GM19239 (cell line): ENCODE data around the gene PTK7.
A peak's percentile ranks its signal among the peaks of the same experiment; 100 is the strongest.

ENCODE experiments used
- DNase-seq: peaks from one replicate; pipeline ENCODE4 v3.0.0; 2011; ENCODE audit warnings: low spot score; ENCODE audit not compliant: insufficient read length
- FAIRE-seq: peaks from 2 replicates; lab custom pipeline; 2011; peaks lifted over from hg19 to GRCh38; lab: Jason Lieb, UNC

The PTK7 gene

GRCh38 chr6:43053545-43054205 is 22.4 kb upstream of the PTK7 start, which contains the start of gene CUL7:
CUL7 (minus strand) TSS chr6:43053851; CDS start chr6:43052788, 1,063 bp downstream.
- peak; percentile 84 for FAIRE-seq

GRCh38 chr6:43054206-43054943 is 21.7 kb upstream of the PTK7 start:
- FAIRE-seq (no peak), DNase-seq (no peak)

More at GRCh38 chr6:43053545-43054205, 22.4 kb upstream of the PTK7 start, which contains the start of gene CUL7:
- DNase-seq, result peak; percentile 95

GRCh38 chr6:43055966-43056365 is 20.1 kb upstream of the PTK7 start:
- no peak for FAIRE-seq

GRCh38 chr6:43058531-43058930 is 17.6 kb upstream of the PTK7 start:
- DNase-seq, result no peak
- no peak for FAIRE-seq

More at GRCh38 chr6:43055966-43056365, 20.1 kb upstream of the PTK7 start:
- DNase-seq, result no peak

- DNase-seq, result peak; percentile 98
- FAIRE-seq, result peak; percentile 92
These were observed 16.7 kb upstream of the PTK7 start, which contains the start of the genes KLC4 and MRPL2 for GRCh38 chr6:43059168-43060033. KLC4 (plus strand) TSS chr6:43059631; CDS start chr6:43061336, 1,705 bp downstream. MRPL2 (minus strand) TSS chr6:43059434; CDS start chr6:43059381, 53 bp downstream.

GRCh38 chr6:43060034-43060754 is 15.9 kb upstream of the PTK7 start:
- no peak for DNase-seq
- FAIRE-seq, result no peak

GRCh38 chr6:43060755-43061633 is 15.1 kb upstream of the PTK7 start:
- FAIRE-seq (no peak), DNase-seq (no peak)

GRCh38 chr6:43061861-43062260 is 14.3 kb upstream of the PTK7 start:
- FAIRE-seq (no peak), DNase-seq (no peak)

GRCh38 chr6:43062818-43063217 is 13.3 kb upstream of the PTK7 start:
- FAIRE-seq (no peak), DNase-seq (no peak)

GRCh38 chr6:43070028-43070632 is 6.0 kb upstream of the PTK7 start:
- FAIRE-seq (peak; percentile 85), DNase-seq (peak; percentile 68)

GRCh38 chr6:43074847-43075669 is 1.1 kb upstream of the PTK7 start:
- DNase-seq (no peak), FAIRE-seq (no peak)

GRCh38 chr6:43076464-43077332 is 584 bp downstream of the PTK7 start:
- FAIRE-seq (no peak), DNase-seq (no peak)

- FAIRE-seq, result no peak
- DNase-seq, result no peak
These were observed 1.3 kb downstream of the PTK7 start for GRCh38 chr6:43077333-43077809.

GRCh38 chr6:43077981-43078511 is 1.9 kb downstream of the PTK7 start:
- DNase-seq, result no peak
- FAIRE-seq, result no peak

- DNase-seq, result no peak
- FAIRE-seq, result no peak
These were observed 2.6 kb downstream of the PTK7 start for GRCh38 chr6:43078691-43079090.

GRCh38 chr6:43081043-43081442 is 4.9 kb downstream of the PTK7 start:
- FAIRE-seq (no peak), DNase-seq (no peak)
